GM20000 (cell line): Measurements from ENCODE around the gene PRDM1.

Source experiments
- DNase-seq: peaks from one replicate; pipeline ENCODE4 v3.0.0; 2012; ENCODE audit warnings: low spot score
- TF ChIP-seq, protein P1 (sequence below): IDR thresholded peaks from 2 replicates; pipeline ENCODE4 v1.5.1; 2012; ENCODE audit warnings: mild to moderate bottlenecking, control low read depth; ENCODE audit errors: extremely low read depth, missing control alignments

The PRDM1 gene

DNA sequence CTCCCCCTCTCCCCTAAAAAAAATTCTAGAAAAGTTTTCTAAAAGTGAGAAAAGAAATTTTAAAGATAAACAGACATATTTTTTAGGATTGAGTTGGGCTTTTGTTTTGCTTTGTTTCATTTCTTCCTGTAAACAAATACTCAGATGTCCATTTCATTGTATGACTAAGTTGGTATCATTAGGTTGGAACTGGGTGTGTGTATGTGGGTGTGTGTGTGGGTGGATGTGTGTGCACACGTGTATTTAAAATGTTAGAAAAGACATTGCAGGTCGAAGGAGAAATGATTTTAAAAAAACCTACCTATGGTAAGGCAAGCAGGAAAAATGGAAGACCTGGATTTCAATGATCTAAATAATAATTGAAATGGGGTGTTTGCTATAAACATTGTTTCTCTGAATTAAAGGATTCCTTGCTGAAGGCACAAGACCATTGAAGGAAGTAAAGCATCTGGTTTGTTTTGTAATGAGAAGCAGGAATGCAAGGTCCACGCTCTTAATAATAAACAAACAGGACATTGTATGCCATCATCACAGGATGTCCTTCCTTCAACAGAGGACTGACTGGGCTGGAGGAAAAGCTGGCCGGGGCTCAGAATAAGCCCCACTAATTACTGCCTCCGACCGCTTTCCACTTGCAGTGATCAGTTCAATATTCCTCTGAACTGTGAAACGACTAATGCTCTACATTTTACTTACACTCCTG lies 996 bp upstream of the PRDM1 start:
- no peak for DNase-seq
- TF ChIP-seq, protein P1, sequence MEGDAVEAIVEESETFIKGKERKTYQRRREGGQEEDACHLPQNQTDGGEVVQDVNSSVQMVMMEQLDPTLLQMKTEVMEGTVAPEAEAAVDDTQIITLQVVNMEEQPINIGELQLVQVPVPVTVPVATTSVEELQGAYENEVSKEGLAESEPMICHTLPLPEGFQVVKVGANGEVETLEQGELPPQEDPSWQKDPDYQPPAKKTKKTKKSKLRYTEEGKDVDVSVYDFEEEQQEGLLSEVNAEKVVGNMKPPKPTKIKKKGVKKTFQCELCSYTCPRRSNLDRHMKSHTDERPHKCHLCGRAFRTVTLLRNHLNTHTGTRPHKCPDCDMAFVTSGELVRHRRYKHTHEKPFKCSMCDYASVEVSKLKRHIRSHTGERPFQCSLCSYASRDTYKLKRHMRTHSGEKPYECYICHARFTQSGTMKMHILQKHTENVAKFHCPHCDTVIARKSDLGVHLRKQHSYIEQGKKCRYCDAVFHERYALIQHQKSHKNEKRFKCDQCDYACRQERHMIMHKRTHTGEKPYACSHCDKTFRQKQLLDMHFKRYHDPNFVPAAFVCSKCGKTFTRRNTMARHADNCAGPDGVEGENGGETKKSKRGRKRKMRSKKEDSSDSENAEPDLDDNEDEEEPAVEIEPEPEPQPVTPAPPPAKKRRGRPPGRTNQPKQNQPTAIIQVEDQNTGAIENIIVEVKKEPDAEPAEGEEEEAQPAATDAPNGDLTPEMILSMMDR: no peak

DNA sequence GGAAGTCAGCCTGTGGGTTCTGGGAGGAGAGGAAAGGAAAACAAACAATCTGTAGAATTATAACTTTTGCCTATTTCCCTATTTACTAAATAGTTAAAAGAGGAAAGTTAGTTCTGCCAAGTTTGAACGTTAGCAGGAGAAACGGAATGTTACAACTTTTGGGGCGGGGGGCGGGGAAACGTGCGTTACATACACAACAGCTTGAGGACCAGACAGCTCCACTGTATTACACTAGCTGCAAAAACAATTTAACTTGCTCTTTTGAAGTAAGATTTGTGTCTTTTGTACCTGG lies 498 bp upstream of the PRDM1 start:
- DNase-seq: no peak
- TF ChIP-seq, protein P1: no peak

DNA sequence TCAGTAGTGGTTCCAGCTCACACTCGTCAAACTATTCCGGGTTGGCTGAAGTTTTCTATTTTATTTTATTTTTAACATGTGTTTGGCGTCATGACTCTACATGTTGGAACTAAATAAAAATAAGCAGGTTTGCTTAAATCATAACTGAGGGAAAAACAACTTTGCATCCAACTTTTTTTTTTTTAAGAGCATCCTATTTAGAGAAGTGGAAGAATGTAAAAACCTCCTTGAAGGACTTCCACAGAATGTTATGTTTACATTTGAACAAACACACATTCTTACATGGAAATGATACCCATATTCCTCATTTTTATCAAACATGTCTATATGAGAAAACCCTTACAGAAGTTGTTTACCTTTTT lies 659 bp downstream of the PRDM1 start:
- TF ChIP-seq, protein P1: no peak
- DNase-seq: no peak

DNA sequence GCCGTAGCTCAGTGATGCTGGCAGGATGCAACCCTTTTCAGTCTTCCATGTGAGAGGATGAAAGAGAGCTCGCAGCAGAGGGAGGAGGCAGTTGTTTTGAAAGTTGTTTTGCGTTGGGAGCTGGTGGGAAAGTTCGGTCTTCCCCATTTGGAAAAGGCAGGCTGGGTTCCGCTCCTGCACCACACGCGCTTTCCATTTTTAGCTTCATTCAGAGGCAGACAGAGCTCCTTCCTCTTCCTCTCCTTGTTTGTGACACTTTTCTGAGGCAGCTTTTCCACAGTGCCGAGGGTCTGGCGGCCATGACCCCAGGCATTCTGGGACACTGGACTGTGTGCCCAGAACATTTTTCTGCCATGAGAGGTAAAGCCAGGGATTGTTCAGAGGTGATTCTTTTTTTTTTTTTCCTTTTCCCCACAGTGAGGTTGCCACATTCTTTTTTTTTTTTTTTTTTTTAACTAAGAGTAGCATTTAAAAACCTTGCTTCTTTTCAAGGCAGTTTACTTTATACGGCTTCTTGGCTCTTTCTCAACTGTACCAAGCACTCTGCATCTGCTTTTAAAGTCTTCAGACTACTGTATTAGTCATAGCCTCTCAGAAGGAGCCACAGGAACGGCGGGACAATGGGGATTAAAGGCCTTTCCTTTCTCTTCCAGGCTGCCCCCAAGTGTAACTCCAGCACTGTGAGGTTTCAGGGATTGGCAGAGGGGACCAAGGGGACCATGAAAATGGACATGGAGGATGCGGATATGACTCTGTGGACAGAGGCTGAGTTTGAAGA lies 1.6 kb downstream of the PRDM1 start:
- no peak for DNase-seq
- TF ChIP-seq, protein P1: no peak

DNA sequence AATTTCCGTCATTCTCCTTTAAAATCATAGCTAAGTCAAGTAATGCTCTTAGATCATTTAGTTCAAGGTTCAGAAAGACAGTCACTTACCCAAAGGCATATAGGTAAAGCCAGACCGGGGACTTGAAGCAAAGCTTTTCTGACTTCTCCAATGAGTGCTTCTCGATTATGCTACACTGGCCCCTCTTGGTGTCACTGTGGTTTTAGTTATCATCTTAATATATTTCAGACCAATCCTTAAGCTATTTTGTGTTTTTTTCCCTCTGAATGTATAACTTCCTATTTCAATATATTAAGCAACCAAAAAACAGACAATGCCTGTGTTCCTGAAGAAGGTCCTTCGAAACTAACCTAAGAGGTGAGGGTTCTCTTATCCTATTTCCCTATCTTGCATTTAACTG lies 3.9 kb downstream of the PRDM1 start:
- TF ChIP-seq, protein P1: no peak

DNA sequence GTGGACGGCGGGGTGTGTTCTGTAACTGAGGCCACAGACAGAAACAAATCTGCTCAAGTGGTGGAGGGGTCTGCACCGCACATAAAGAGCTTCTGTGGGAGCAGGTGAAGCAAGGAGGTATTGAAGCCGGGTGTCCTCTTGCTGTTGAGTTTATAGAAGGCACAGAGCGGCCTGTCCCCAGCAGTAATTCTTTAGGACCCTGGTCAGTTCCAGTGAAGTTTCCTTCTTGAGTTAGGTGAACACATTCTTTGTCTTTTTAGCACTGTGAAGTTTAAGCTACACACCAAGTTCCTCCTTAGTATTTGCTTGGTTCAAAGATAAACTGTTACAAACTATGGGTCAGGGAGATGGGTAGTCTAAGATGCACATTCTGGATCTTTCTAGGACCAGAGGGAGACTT lies 6.1 kb downstream of the PRDM1 start:
- no peak for DNase-seq
- TF ChIP-seq, protein P1: no peak

More for the DNA sequence above, 3.9 kb downstream of the PRDM1 start:
- DNase-seq: no peak

DNA sequence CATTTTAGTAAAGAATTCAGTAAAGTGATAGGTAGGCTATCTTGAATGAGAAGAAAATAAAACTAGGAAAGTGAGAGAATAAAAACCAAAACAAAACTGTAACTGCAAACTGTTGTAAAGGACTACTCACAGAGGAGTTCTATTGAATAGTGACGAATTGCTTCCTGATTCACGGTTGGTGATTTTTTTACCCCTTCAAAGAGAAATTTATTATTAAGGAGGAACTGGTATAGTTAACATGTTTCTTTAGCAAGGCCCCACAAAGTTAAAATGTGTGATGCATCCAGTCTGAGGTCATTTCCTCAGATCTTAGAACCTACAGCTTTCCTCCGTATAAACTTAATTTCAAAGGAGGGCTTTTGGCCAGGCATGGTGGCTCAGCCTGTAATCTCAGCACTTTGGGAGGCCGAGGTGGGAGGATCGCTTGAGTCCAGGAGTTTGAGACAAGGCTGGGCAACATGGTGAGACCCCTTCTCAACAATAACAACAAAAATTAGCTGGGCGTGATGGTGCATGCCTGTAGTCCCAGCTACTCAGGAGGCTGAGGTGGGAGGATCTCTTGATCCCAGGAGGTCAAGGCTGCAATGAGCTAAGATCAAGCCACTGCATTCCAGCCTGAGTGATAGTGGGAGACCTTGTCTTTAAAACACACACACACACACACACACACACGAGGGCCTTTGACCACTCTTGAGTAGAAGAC lies 8.3 kb downstream of the PRDM1 start:
- TF ChIP-seq, protein P1: no peak
- DNase-seq: no peak
